Natural killer cell (primary cell): ENCODE measurements around the gene ANKRD52. TPM values are rescaled to one million over a fixed set of nuclear protein-coding genes. Genes with fewer than 3 reads are reported as not detected.

ENCODE experiments used
- ATAC-seq, 3 donors: fragments of 150-1000 bp in 2 of 3; fragments of 200-7000 bp in 1 of 3; cut with Tn5 transposase; 1 replicate in 1 of 3; 2 replicates in 2 of 3; pipeline ENCODE4 v1.10.0; 2021; ENCODE audit warnings: mild to moderate bottlenecking in 2 of 3, moderate library complexity in 2 of 3
- DNase-seq, 2 donors: peaks; one replicate each; pipeline versions ENCODE4 v3.0.0 to v3.0.0-alpha.2; 2013 to 2021; ENCODE audit warnings: mixed read lengths in 1 of 2
- H3K27ac ChIP-seq: one replicate; pipeline ENCODE4 v1.5.1; 2013; ENCODE audit warnings: mild to moderate bottlenecking, low read length
- H3K27me3 ChIP-seq: one replicate; pipeline ENCODE4 v1.6.1; 2013; ENCODE audit warnings: low read length; ENCODE audit not compliant: control insufficient read depth, insufficient read depth
- H3K36me3 ChIP-seq: one replicate; pipeline ENCODE4 v1.6.1; 2013; ENCODE audit warnings: low read length; ENCODE audit not compliant: control insufficient read depth, insufficient read depth
- H3K4me1 ChIP-seq: one replicate; pipeline ENCODE4 v1.6.1; 2013; ENCODE audit warnings: low read length; ENCODE audit not compliant: control insufficient read depth, insufficient read depth
- H3K4me3 ChIP-seq: one replicate; pipeline ENCODE4 v1.5.1; 2013; ENCODE audit warnings: low read length
- H3K9me3 ChIP-seq: one replicate; pipeline ENCODE4 v1.6.1; 2013; ENCODE audit warnings: low read length; ENCODE audit not compliant: control insufficient read depth, insufficient read depth
- H3K27ac Mint-ChIP-seq, 2 donors: one replicate each; pipeline ENCODE4 v1.8.0; 2022; ENCODE audit warnings: mild to moderate bottlenecking in 2 of 2, mixed read lengths in 2 of 2, moderate library complexity in 1 of 2
- H3K27me3 Mint-ChIP-seq, 2 donors: one replicate each; pipeline ENCODE4 v1.8.0; 2022; ENCODE audit warnings: low read depth in 2 of 2, mixed read lengths in 2 of 2
- H3K36me3 Mint-ChIP-seq: one replicate; pipeline ENCODE4 v1.8.0; 2022; ENCODE audit warnings: mixed read lengths
- H3K4me1 Mint-ChIP-seq, 2 donors: one replicate each; pipeline ENCODE4 v1.8.0; 2022; ENCODE audit warnings: mixed read lengths in 2 of 2
- H3K4me3 Mint-ChIP-seq: one replicate; pipeline ENCODE4 v1.8.0; 2022; ENCODE audit warnings: mild to moderate bottlenecking, moderate library complexity, mixed read lengths
- H3K9me3 Mint-ChIP-seq, 2 donors: one replicate each; pipeline ENCODE4 v1.8.0; 2022; ENCODE audit warnings: mixed read lengths in 2 of 2
- WGBS: methylation state at CpG from one replicate; pipeline ENCODE4 v1.1.7; 2013; ENCODE audit warnings: missing lambda C conversion rate; ENCODE audit not compliant: insufficient coverage; 5-methylcytosine and 5-hydroxymethylcytosine counted together
- intact Hi-C: fragments of 100-400 bp; cut with micrococcal nuclease; formaldehyde crosslinking; loops from one replicate; pipeline ENCODE4 v1.14.2; 2022
- total RNA-seq, 4 donors: library from RNA; stranded (reverse); fragments of 120-200 nt in 1 of 4; gene quantifications; one replicate each; pipeline versions ENCODE4 v1.2.3 to v1.2.4, GENCODE V29; 2013 to 2022
- TF ChIP-seq, protein P1 (sequence below): fragments of 200-600 bp; IDR thresholded peaks from one replicate; pipeline ENCODE4 v1.8.0; 2022; ENCODE audit warnings: antibody characterized with exemption

Gene ANKRD52
- total RNA-seq, 3 donors from 2014 or later (not counting 1 experiment from before 2014, with no cell fraction given): 34.1 to 52.2 (median 51.4) TPM

DNA sequence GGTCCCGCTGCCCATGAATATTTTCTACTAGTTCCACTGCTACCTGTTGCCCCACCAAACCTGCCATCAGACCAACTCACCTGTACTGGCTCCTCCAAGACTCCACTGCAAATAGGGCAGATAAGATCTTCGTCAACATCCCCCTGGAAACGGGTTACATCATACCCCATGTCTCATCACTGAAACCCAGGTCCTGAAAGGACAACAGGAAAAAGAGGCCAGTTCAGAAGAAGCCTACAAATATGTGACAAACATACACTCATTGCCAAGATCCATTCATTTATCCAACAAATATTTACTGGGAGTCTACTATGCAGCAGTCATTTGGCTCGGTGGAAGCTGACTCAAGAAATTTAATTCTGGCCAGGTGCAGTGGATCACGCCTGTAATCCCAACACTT is 44.3 kb downstream of the ANKRD52 start:
- no peak for ATAC-seq
- DNase-seq: no peak
- H3K4me3 ChIP-seq: no peak overlapping the region
- 96% methylated on average over 5 of the region's 5 CpGs for WGBS
- Mint-ChIP-seq H3K27me3 (no peaks in the 10 kb centered on the region), H3K27ac (no peak overlapping the region), H3K4me1 (no peaks in the 10 kb centered on the region), H3K36me3 (peaks cover 7% of the 10 kb centered on the region), H3K4me3 (no peak overlapping the region), H3K9me3 (no peaks in the 10 kb centered on the region)
- peaks cover 52% of the 10 kb centered on the region for H3K36me3 ChIP-seq
- H3K27ac ChIP-seq: no peak overlapping the region
- TF ChIP-seq, protein P1, sequence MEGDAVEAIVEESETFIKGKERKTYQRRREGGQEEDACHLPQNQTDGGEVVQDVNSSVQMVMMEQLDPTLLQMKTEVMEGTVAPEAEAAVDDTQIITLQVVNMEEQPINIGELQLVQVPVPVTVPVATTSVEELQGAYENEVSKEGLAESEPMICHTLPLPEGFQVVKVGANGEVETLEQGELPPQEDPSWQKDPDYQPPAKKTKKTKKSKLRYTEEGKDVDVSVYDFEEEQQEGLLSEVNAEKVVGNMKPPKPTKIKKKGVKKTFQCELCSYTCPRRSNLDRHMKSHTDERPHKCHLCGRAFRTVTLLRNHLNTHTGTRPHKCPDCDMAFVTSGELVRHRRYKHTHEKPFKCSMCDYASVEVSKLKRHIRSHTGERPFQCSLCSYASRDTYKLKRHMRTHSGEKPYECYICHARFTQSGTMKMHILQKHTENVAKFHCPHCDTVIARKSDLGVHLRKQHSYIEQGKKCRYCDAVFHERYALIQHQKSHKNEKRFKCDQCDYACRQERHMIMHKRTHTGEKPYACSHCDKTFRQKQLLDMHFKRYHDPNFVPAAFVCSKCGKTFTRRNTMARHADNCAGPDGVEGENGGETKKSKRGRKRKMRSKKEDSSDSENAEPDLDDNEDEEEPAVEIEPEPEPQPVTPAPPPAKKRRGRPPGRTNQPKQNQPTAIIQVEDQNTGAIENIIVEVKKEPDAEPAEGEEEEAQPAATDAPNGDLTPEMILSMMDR: no peak
- H3K27me3 ChIP-seq: no peaks in the 10 kb centered on the region
- no peaks in the 10 kb centered on the region for H3K4me1 ChIP-seq
- H3K9me3 ChIP-seq: no peaks in the 10 kb centered on the region
- intact Hi-C loops: no loop called here

DNA sequence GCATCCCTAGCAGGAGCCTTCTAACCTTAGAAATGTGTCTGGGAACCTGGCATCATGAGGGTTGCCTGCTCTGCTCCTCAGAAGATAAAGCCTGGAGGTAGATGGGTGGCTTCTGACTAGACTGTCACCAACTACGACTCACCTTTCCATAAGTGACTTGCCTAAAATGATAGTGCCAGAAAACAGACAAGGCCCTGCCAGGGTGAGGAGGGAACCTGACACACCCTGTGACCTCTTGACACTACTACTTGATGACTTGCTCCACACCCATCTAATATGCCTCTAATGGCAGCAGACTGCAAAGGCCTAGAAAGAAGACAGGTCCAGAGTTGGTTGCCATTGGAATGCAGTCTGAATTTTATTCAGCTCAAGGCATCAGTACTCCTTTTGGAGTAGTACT is 45.8 kb downstream of the ANKRD52 start:
- H3K27ac Mint-ChIP-seq: peak overlapping the region in 1 of 2 donors; percentile 18
- intact Hi-C loops: no loop called here
- no peak for DNase-seq

DNA sequence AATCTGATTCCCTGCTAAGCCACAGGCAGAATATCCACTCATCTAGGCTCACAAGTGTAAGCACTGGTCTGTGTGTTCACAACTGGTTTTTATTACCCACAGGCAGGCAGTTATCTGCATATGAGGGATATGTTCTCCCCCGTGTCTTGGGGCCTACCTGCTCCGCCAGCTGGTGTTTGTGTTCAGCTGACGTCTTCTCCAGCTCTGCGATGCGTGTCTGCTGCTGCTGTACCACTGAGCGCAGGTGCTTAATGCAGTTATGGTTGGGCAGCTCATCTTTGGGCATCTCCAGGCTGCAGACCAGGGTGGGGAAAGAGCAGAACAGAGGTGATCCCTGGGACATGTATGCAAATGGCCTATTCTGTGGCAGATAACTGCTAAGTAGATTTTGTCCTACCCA is 50.2 kb downstream of the ANKRD52 start:
- H3K27ac ChIP-seq: peak overlapping the region; percentile 11
- WGBS: 85% methylated on average over 6 of the region's 6 CpGs
- no peaks in the 10 kb centered on the region for H3K4me1 ChIP-seq
- Mint-ChIP-seq H3K9me3 (no peaks in the 10 kb centered on the region), H3K27ac (no peak overlapping the region), H3K4me1 (no peaks in the 10 kb centered on the region), H3K36me3 (peaks cover 9% of the 10 kb centered on the region), H3K27me3 (no peaks in the 10 kb centered on the region), H3K4me3 (no peak overlapping the region)
- H3K9me3 ChIP-seq: no peaks in the 10 kb centered on the region
- intact Hi-C loops: no loop called here
- H3K4me3 ChIP-seq: no peak overlapping the region
- no peaks in the 10 kb centered on the region for H3K27me3 ChIP-seq
- DNase-seq (no peak), ATAC-seq (no peak)
- TF ChIP-seq, protein P1: no peak
- peaks cover 64% of the 10 kb centered on the region for H3K36me3 ChIP-seq

More for the DNA sequence above, 45.8 kb downstream of the ANKRD52 start:
- H3K9me3 Mint-ChIP-seq: no peaks in the 10 kb centered on the region
- no peaks in the 10 kb centered on the region for H3K9me3 ChIP-seq
- H3K36me3 Mint-ChIP-seq: peaks cover 12% of the 10 kb centered on the region
- peaks cover 61% of the 10 kb centered on the region for H3K36me3 ChIP-seq
- TF ChIP-seq, protein P1: no peak
- no peaks in the 10 kb centered on the region for H3K27me3 Mint-ChIP-seq
- no peaks in the 10 kb centered on the region for H3K4me1 Mint-ChIP-seq
- no peaks in the 10 kb centered on the region for H3K27me3 ChIP-seq
- no peak overlapping the region for H3K4me3 ChIP-seq
- H3K27ac ChIP-seq: no peak overlapping the region
- H3K4me3 Mint-ChIP-seq: no peak overlapping the region
- no peak for ATAC-seq
- H3K4me1 ChIP-seq: no peaks in the 10 kb centered on the region
- 94% methylated on average over 1 of the region's 1 CpG for WGBS

DNA sequence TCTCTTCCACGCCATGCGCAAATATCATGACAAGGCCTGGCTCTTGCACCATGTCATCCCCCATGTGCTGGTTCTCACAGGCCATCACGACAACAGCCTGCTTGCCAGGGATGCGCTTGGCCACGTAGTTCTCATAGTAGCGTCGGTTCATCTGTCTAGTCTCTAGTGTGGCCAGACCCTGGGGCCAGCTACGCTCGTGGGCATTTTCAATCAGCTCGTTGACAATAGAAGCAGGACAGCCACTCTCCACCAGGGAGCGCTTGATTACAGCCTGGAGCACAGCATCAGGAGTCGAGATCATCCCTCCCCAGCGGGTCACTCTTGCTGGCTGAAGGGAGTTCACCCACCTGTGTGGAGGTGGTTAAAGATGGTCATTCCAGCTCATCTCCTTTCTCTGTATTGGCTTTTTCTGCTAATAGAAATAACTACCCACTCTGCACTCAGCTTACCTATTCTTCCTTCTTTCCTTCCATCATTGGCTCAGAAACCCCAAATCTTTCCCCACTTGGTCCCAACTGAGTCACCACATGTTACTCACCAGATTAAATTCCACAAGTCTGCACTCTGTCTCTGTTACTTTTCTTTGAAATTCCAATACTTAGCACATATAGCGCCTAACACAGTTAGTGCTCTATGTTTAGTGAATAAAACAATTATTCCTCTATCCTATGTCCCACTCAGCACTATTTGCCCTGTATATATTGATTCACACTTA is 51.6 kb downstream of the ANKRD52 start:
- no peak overlapping the region for H3K4me3 ChIP-seq
- DNase-seq (peak in 1 of 2 donors; percentile 60), ATAC-seq (peak; percentile 32 to 66 (median 63))
- H3K36me3 Mint-ChIP-seq: peaks cover 9% of the 10 kb centered on the region
- intact Hi-C loops: no loop called here
- no peaks in the 10 kb centered on the region for H3K27me3 Mint-ChIP-seq
- H3K4me3 Mint-ChIP-seq: no peak overlapping the region
- peak overlapping the region in 1 of 2 donors; percentile 0 for H3K27ac Mint-ChIP-seq
- WGBS: 90% methylated on average over 11 of the region's 14 CpGs
- H3K9me3 ChIP-seq: no peaks in the 10 kb centered on the region
- peaks cover 52% of the 10 kb centered on the region for H3K36me3 ChIP-seq
- H3K27me3 ChIP-seq: no peaks in the 10 kb centered on the region
- no peaks in the 10 kb centered on the region for H3K9me3 Mint-ChIP-seq
- no peak overlapping the region for H3K27ac ChIP-seq
- H3K4me1 Mint-ChIP-seq: no peaks in the 10 kb centered on the region
- H3K4me1 ChIP-seq: no peaks in the 10 kb centered on the region
- TF ChIP-seq, protein P1: peak; percentile 26
